Transverse colon (tissue), 4 donors: ENCODE measurements around the gene PTGES2. TPM values are rescaled to one million over a fixed set of nuclear protein-coding genes. Genes with fewer than 3 reads are reported as not detected.

Experiments used
- DNase-seq: peaks from one replicate; pipeline ENCODE4 v3.0.0-alpha.2; 2019
- H3K27ac ChIP-seq, 4 donors: fragments of 200-600 bp; sonication (generic); 2 replicates each; pipeline ENCODE4 v1.5.1; 2016 to 2018; ENCODE audit warnings: inconsistent platforms in 4 of 4
- H3K27me3 ChIP-seq: fragments of 200-600 bp; sonication (generic); 2 replicates; pipeline ENCODE4 v1.5.1; 2017; ENCODE audit warnings: inconsistent platforms
- H3K36me3 ChIP-seq, 4 donors: fragments of 200-600 bp; sonication (generic); 2 replicates each; pipeline ENCODE4 v1.5.1; 2017 to 2019; ENCODE audit warnings: inconsistent platforms in 4 of 4
- H3K4me1 ChIP-seq, 4 donors: fragments of 200-600 bp; sonication (generic); 2 replicates each; pipeline ENCODE4 v1.5.1; 2017 to 2020; ENCODE audit warnings: inconsistent platforms in 4 of 4
- H3K4me3 ChIP-seq, 4 donors: fragments of 200-600 bp; sonication (generic); 1 replicate in 1 of 4; 2 replicates in 3 of 4; pipeline versions ENCODE4 v1.5.1 to v1.6.1; 2017 to 2019; ENCODE audit warnings: inconsistent platforms in 4 of 4
- H3K9me3 ChIP-seq, 2 donors: fragments of 200-600 bp; sonication (generic); 2 replicates each; pipeline ENCODE4 v1.5.1; 2017 to 2019; ENCODE audit warnings: inconsistent platforms in 2 of 2
- CTCF ChIP-seq, 5 experiments: fragments of 200-600 bp in 3 of 5; fragments of 450-650 bp in 2 of 5; sonication (generic) in 3 of 5; IDR thresholded peaks; 1 replicate in 2 of 5; 2 replicates in 3 of 5; pipeline ENCODE4 v1.5.1; 2016 to 2017; ENCODE audit warnings: antibody characterized with exemption in 5 of 5, inconsistent platforms in 3 of 5, mild to moderate bottlenecking in 2 of 5, moderate library complexity in 1 of 5
- EP300 ChIP-seq: sonication (generic); formaldehyde crosslinking; IDR thresholded peaks from one replicate; pipeline ENCODE4 v1.6.1; 2017; ENCODE audit warnings: antibody characterized with exemption, low read depth
- POLR2A ChIP-seq: fragments of 450-650 bp; IDR thresholded peaks from one replicate; pipeline ENCODE4 v1.6.1; 2016; ENCODE audit warnings: antibody characterized with exemption, mild to moderate bottlenecking, moderate library complexity
- POLR2AphosphoS5 ChIP-seq, 3 donors: sonication (generic); formaldehyde crosslinking; IDR thresholded peaks; one replicate each; pipeline ENCODE4 v1.6.1; 2016; ENCODE audit warnings: antibody characterized with exemption in 3 of 3
- WGBS, 2 donors: methylation state at CpG; one replicate each; pipeline ENCODE4 v1.1.5; 2018; ENCODE audit warnings: low coverage in 1 of 2; 5-methylcytosine and 5-hydroxymethylcytosine counted together
- in situ Hi-C, 4 donors: fragments of 200-750 bp; cut with MboI; loops; one replicate each; pipeline versions ENCODE4 v1.15.0 to v1.15.1; 2017; ENCODE audit warnings: low sequenced_read_pairs in 3 of 4, low pct_ligation_motif_present in 1 of 4, low pct_unique_long_range_greater_than_20kb in 1 of 4
- intact Hi-C: fragments of 100-400 bp; cut with DNase I; formaldehyde crosslinking; loops from one replicate; pipeline ENCODE4 v1.15.1; 2023; ENCODE audit warnings: low total_unique reads
- total RNA-seq, 4 donors: library from RNA; depleted of rRNA; stranded (reverse); fragments of >200 nt; gene quantifications; one replicate each; pipeline ENCODE4 v1.1.0, GENCODE V29; 2016

Gene PTGES2
- total RNA-seq, 4 donors from 2014 or later: 109 to 434 (median 164) TPM

DNA sequence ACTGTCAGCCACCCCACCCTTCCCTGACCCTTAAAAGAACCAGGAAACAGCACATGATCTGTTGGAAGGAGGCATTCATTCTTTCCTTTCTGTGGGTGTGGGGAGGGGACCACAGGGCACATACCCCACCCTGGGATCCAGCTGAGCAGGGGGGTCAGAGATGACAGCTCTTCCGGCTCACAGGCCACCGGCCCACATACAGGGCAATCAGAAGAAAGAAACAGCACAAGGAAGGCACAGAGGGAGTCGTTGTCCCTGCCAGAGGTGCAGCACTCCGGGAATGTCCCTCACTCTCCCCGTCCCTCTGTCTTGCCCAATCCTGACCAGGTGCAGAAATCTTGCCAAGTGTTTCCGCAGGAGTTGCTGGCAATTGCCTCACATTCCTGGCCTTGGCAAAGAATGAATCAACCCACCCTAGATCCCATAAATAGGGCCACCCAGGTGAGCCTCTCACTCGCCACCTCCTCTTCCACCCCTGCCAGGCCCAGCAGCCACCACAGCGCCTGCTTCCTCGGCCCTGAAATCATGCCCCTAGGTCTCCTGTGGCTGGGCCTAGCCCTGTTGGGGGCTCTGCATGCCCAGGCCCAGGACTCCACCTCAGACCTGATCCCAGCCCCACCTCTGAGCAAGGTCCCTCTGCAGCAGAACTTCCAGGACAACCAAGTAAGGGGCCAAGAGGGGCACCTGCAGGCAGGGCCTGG lies 21.6 kb upstream of the PTGES2 start, which contains the start of gene LCN2:
Gene LCN2 (plus strand): TSS at position 453 of the 701 bp plus-strand sequence. CDS start 73 bp downstream, at position 526.
- in situ Hi-C loops (loop anchor here in 1 of 4 donors (25.0 kb wide), 1 partner anchor 112 kb away; no protein-coding TSS in a partner anchor), intact Hi-C loops (no loop called here)
- H3K4me3 ChIP-seq: no peak within 1 kb of the TSS

DNA sequence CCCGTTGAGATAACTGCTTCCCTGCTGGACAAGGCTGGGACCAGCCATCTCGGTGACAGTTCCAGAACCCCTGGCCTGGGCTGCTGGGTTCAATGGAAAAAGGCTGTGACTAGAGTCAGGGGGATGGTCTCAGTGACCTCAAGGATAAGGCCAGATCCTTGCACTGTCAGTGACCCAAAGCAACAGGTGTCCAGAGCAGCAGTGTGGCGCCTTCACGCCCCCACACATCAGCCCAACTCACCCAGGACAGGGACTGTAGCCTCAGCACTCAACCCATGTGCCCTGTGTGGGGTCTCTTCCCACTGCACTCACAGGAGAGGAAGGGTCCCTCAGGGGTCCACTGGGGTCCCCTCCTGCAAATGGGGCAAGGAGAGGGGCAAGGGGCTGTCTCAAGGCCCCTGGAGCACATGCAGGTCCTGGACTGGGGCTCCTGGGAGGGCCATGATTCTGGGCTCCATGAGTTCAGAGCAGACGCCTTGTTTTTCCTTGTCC lies 21.0 kb upstream of the PTGES2 start:
- WGBS, 2 donors: 88% methylated on average over 5 of the region's 5 CpGs; no CpG with 5 or more reads in 1 of the 2 donors
- H3K27ac ChIP-seq: peak overlapping the region; percentile 75 to 85 (median 78)
- no peaks in the 10 kb centered on the region for H3K9me3 ChIP-seq
- H3K36me3 ChIP-seq: no peaks in the 10 kb centered on the region
- TF ChIP-seq EP300 (no peak), POLR2AphosphoS5 (IDR thresholded peaks at IDR 0.05) (no peak), POLR2A (no peak), CTCF (IDR thresholded peaks at IDR 0.05) (no peak)
- peaks cover 10 to 26% (median 20%) of the 10 kb centered on the region in 4 donors for H3K4me1 ChIP-seq
- no peaks in the 10 kb centered on the region for H3K27me3 ChIP-seq
- H3K4me3 ChIP-seq: no peak overlapping the region
- intact Hi-C loops (no loop called here), in situ Hi-C loops (loop anchor here in 1 of 4 donors (25.0 kb wide), 1 partner anchor 111 kb away; no protein-coding TSS in a partner anchor)
- no peak for DNase-seq

More for the DNA sequence above, 21.6 kb upstream of the PTGES2 start, which contains the start of gene LCN2:
- H3K27ac ChIP-seq: peak within 1 kb of the TSS; percentile 75 to 85 (median 78)
- H3K27me3 ChIP-seq: no peaks in the 10 kb centered on the region
- DNase-seq: peak; percentile 80
- 40 to 47% methylated on average over 2 to 9 of the region's 9 CpGs for WGBS, 2 donors
- H3K36me3 ChIP-seq: no peaks in the 10 kb centered on the region
- no peaks in the 10 kb centered on the region for H3K9me3 ChIP-seq
- peaks cover 10 to 20% (median 17%) of the 10 kb centered on the region in 4 donors for H3K4me1 ChIP-seq
- no peak for TF ChIP-seq EP300
- peak; percentile 28 for TF ChIP-seq POLR2A
- no peak for TF ChIP-seq CTCF (IDR thresholded peaks at IDR 0.05)
- peak in 1 of 3 donors; percentile 42 for TF ChIP-seq POLR2AphosphoS5 (IDR thresholded peaks at IDR 0.05)

- WGBS, 2 donors: 92% methylated on average over 8 of the region's 8 CpGs; no CpG with 5 or more reads in 1 of the 2 donors
- in situ Hi-C loops (loop anchor here in 1 of 4 donors (25.0 kb wide), 1 partner anchor 109 kb away; no protein-coding TSS in a partner anchor), intact Hi-C loops (no loop called here)
- H3K4me1 ChIP-seq: peaks cover 10 to 29% (median 20%) of the 10 kb centered on the region in 4 donors
- DNase-seq: no peak
- H3K36me3 ChIP-seq: no peaks in the 10 kb centered on the region
- no peaks in the 10 kb centered on the region for H3K9me3 ChIP-seq
- H3K4me3 ChIP-seq: no peak overlapping the region
- TF ChIP-seq POLR2AphosphoS5 (IDR thresholded peaks at IDR 0.05) (no peak), EP300 (no peak), POLR2A (no peak), CTCF (IDR thresholded peaks at IDR 0.05) (no peak)
- no peak overlapping the region for H3K27ac ChIP-seq
- no peaks in the 10 kb centered on the region for H3K27me3 ChIP-seq
Observed at GRCh38 chr9:128146591-128147120, 19.1 kb upstream of the PTGES2 start.

DNA sequence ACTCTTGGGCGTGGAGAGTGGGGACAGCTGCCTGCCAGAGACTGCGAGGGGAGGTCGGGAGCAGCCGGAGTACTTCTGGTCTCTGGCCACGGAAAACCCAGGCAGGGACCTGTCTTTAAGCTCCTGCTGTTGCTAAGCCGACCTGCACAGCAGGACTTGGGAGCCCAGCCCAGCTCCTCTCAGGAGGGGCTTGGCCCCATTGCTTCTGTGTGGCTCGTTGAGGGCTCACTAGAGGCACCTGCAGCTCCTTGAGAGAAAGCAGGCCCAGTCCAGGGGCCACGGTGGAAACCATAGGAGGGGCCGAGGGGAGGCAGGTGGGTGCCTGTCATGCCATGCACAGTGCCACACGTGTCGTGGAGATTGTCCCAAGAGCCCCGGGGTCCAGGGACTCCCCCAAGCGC lies 18.4 kb upstream of the PTGES2 start:
- no peaks in the 10 kb centered on the region for H3K27me3 ChIP-seq
- no peak for DNase-seq
- in situ Hi-C loops: loop anchor here in 1 of 4 donors (25.0 kb wide), 1 partner anchor 109 kb away; no protein-coding TSS in a partner anchor
- no peaks in the 10 kb centered on the region for H3K9me3 ChIP-seq
- intact Hi-C loops: no loop called here
- TF ChIP-seq POLR2AphosphoS5 (IDR thresholded peaks at IDR 0.05) (no peak), EP300 (no peak), POLR2A (no peak), CTCF (IDR thresholded peaks at IDR 0.05) (no peak)
- no peak overlapping the region for H3K4me3 ChIP-seq
- H3K4me1 ChIP-seq: peaks cover 10 to 29% (median 20%) of the 10 kb centered on the region in 4 donors
- H3K27ac ChIP-seq: no peak overlapping the region
- 85% methylated on average over 11 of the region's 13 CpGs; no CpG with 5 or more reads in 1 of the 2 donors for WGBS, 2 donors
- H3K36me3 ChIP-seq: no peaks in the 10 kb centered on the region
